Measurements from ENCODE around the gene TDP2.

The TDP2 gene

GRCh38 chr6:24692003-24692402, 25.3 kb upstream of the TDP2 start:
- Histone ChIP-seq H2BK5ac (ENCODE audit: low read depth, low read length, poor library complexity) (no peak overlapping the region), H4K12ac (ENCODE audit: low read depth, low read length) (no peak overlapping the region), H3K23ac (ENCODE audit: low read length) (no peak overlapping the region), H3K36me3 (ENCODE audit: control insufficient read depth in 1 of 2, insufficient read depth in 2 of 2, low read length in 2 of 2) (no peaks in the 10 kb centered on the region), H2BK120ac (ENCODE audit: insufficient read depth, low read length, poor library complexity) (no peak overlapping the region), H2AK5ac (ENCODE audit: low read length) (no peak overlapping the region), H3K4me1 (ENCODE audit: control insufficient read depth in 1 of 2, insufficient read depth in 2 of 2, low read length in 2 of 2) (no peaks in the 10 kb centered on the region), H3K14ac (ENCODE audit: low read length) (no peak overlapping the region), H3K9me3 (ENCODE audit: insufficient read depth, low read depth, low read length) (no peaks in the 10 kb centered on the region), H2BK12ac (ENCODE audit: low read length) (no peak overlapping the region), H3K18ac (ENCODE audit: low read length) (no peak overlapping the region), H3K79me2 (ENCODE audit: control insufficient read depth, insufficient read depth, low read length, poor library complexity) (no peaks in the 10 kb centered on the region), H2AFZ (ENCODE audit: insufficient read depth, low read length, poor library complexity) (no peak overlapping the region), H3K79me1 (ENCODE audit: low read length) (no peaks in the 10 kb centered on the region), H3K27me3 (ENCODE audit: insufficient read depth, low read length) (no peaks in the 10 kb centered on the region), H4K8ac (ENCODE audit: low read depth, low read length) (no peak overlapping the region), H3K27ac (ENCODE audit: low read depth, low read length) (no peak overlapping the region), H3K4ac (ENCODE audit: low read depth, low read length) (no peak overlapping the region), H4K91ac (ENCODE audit: low read depth, low read length) (no peak overlapping the region), H3K9ac (ENCODE audit: low read length) (no peak overlapping the region), H3K4me2 (ENCODE audit: low read length) (no peak overlapping the region), H3K4me3 (ENCODE audit: low read depth, low read length) (no peak overlapping the region)
- WGBS (ENCODE audit: extremely low coverage, insufficient coverage, insufficient read length) = no CpG with 5 or more reads among the region's 4 CpGs
- no peak for DNase-seq

- Histone ChIP-seq H3K27me3 (ENCODE audit: insufficient read depth, low read length) (no peaks in the 10 kb centered on the region), H3K4me2 (ENCODE audit: low read length) (no peak overlapping the region), H2AFZ (ENCODE audit: insufficient read depth, low read length, poor library complexity) (no peak overlapping the region), H3K36me3 (ENCODE audit: control insufficient read depth in 1 of 2, insufficient read depth in 2 of 2, low read length in 2 of 2) (no peaks in the 10 kb centered on the region), H3K79me1 (ENCODE audit: low read length) (no peaks in the 10 kb centered on the region), H2BK120ac (ENCODE audit: insufficient read depth, low read length, poor library complexity) (no peak overlapping the region), H3K9ac (ENCODE audit: low read length) (no peak overlapping the region), H3K4ac (ENCODE audit: low read depth, low read length) (no peak overlapping the region), H2BK5ac (ENCODE audit: low read depth, low read length, poor library complexity) (no peak overlapping the region), H4K8ac (ENCODE audit: low read depth, low read length) (no peak overlapping the region), H3K9me3 (ENCODE audit: insufficient read depth, low read depth, low read length) (no peaks in the 10 kb centered on the region), H3K27ac (ENCODE audit: low read depth, low read length) (no peak overlapping the region), H3K4me3 (ENCODE audit: low read depth, low read length) (no peak overlapping the region), H3K23ac (ENCODE audit: low read length) (no peak overlapping the region), H3K4me1 (ENCODE audit: control insufficient read depth in 1 of 2, insufficient read depth in 2 of 2, low read length in 2 of 2) (no peaks in the 10 kb centered on the region), H4K91ac (ENCODE audit: low read depth, low read length) (no peak overlapping the region), H3K14ac (ENCODE audit: low read length) (no peak overlapping the region), H3K18ac (ENCODE audit: low read length) (no peak overlapping the region), H3K79me2 (ENCODE audit: control insufficient read depth, insufficient read depth, low read length, poor library complexity) (no peaks in the 10 kb centered on the region), H2BK12ac (ENCODE audit: low read length) (no peak overlapping the region), H4K12ac (ENCODE audit: low read depth, low read length) (no peak overlapping the region), H2AK5ac (ENCODE audit: low read length) (no peak overlapping the region)
- no peak for DNase-seq
- no CpG with 5 or more reads among the region's 3 CpGs for WGBS (ENCODE audit: extremely low coverage, insufficient coverage, insufficient read length)
Observed at GRCh38 chr6:24691550-24691949, 24.9 kb upstream of the TDP2 start.

- no CpG with 5 or more reads among the region's 1 CpG for WGBS (ENCODE audit: extremely low coverage, insufficient coverage, insufficient read length)
- Histone ChIP-seq H3K79me2 (ENCODE audit: control insufficient read depth, insufficient read depth, low read length, poor library complexity) (no peaks in the 10 kb centered on the region), H4K91ac (ENCODE audit: low read depth, low read length) (no peak overlapping the region), H3K14ac (ENCODE audit: low read length) (no peak overlapping the region), H3K4ac (ENCODE audit: low read depth, low read length) (no peak overlapping the region), H2BK5ac (ENCODE audit: low read depth, low read length, poor library complexity) (no peak overlapping the region), H3K36me3 (ENCODE audit: control insufficient read depth in 1 of 2, insufficient read depth in 2 of 2, low read length in 2 of 2) (no peaks in the 10 kb centered on the region), H3K4me1 (ENCODE audit: control insufficient read depth in 1 of 2, insufficient read depth in 2 of 2, low read length in 2 of 2) (no peaks in the 10 kb centered on the region), H3K9ac (ENCODE audit: low read length) (no peak overlapping the region), H2BK12ac (ENCODE audit: low read length) (no peak overlapping the region), H3K9me3 (ENCODE audit: insufficient read depth, low read depth, low read length) (no peaks in the 10 kb centered on the region), H3K23ac (ENCODE audit: low read length) (no peak overlapping the region), H3K4me2 (ENCODE audit: low read length) (no peak overlapping the region), H3K4me3 (ENCODE audit: low read depth, low read length) (no peak overlapping the region), H3K18ac (ENCODE audit: low read length) (no peak overlapping the region), H2AFZ (ENCODE audit: insufficient read depth, low read length, poor library complexity) (no peak overlapping the region), H3K27me3 (ENCODE audit: insufficient read depth, low read length) (no peaks in the 10 kb centered on the region), H2BK120ac (ENCODE audit: insufficient read depth, low read length, poor library complexity) (no peak overlapping the region), H3K79me1 (ENCODE audit: low read length) (no peaks in the 10 kb centered on the region), H3K27ac (ENCODE audit: low read depth, low read length) (no peak overlapping the region), H2AK5ac (ENCODE audit: low read length) (no peak overlapping the region), H4K8ac (ENCODE audit: low read depth, low read length) (no peak overlapping the region), H4K12ac (ENCODE audit: low read depth, low read length) (no peak overlapping the region)
- no peak for DNase-seq
Observed at GRCh38 chr6:24690593-24690992, 23.9 kb upstream of the TDP2 start.

- no peak for DNase-seq
- no peak overlapping the region for H2AK5ac ChIP-seq (ENCODE audit: low read length)
- no peak overlapping the region for H4K91ac ChIP-seq (ENCODE audit: low read depth, low read length)
- H3K79me2 ChIP-seq (ENCODE audit: control insufficient read depth, insufficient read depth, low read length, poor library complexity) = no peaks in the 10 kb centered on the region
- no peak overlapping the region for H2BK120ac ChIP-seq (ENCODE audit: insufficient read depth, low read length, poor library complexity)
- H4K8ac ChIP-seq (ENCODE audit: low read depth, low read length) = no peak overlapping the region
- no peaks in the 10 kb centered on the region for H3K36me3 ChIP-seq (ENCODE audit: control insufficient read depth in 1 of 2, insufficient read depth in 2 of 2, low read length in 2 of 2)
- H3K18ac ChIP-seq (ENCODE audit: low read length) = no peak overlapping the region
- H2BK5ac ChIP-seq (ENCODE audit: low read depth, low read length, poor library complexity) = no peak overlapping the region
- H3K23ac ChIP-seq (ENCODE audit: low read length) = no peak overlapping the region
- no peak overlapping the region for H3K4ac ChIP-seq (ENCODE audit: low read depth, low read length)
- no peak overlapping the region for H3K9ac ChIP-seq (ENCODE audit: low read length)
- no peak overlapping the region for H3K14ac ChIP-seq (ENCODE audit: low read length)
- H3K4me3 ChIP-seq (ENCODE audit: low read depth, low read length) = no peak overlapping the region
- no peak overlapping the region for H3K4me2 ChIP-seq (ENCODE audit: low read length)
- no CpG with 5 or more reads among the region's 2 CpGs for WGBS (ENCODE audit: extremely low coverage, insufficient coverage, insufficient read length)
- H4K12ac ChIP-seq (ENCODE audit: low read depth, low read length) = no peak overlapping the region
- H3K9me3 ChIP-seq (ENCODE audit: insufficient read depth, low read depth, low read length) = no peaks in the 10 kb centered on the region
- no peak overlapping the region for H2AFZ ChIP-seq (ENCODE audit: insufficient read depth, low read length, poor library complexity)
- no peaks in the 10 kb centered on the region for H3K4me1 ChIP-seq (ENCODE audit: control insufficient read depth in 1 of 2, insufficient read depth in 2 of 2, low read length in 2 of 2)
- H3K79me1 ChIP-seq (ENCODE audit: low read length) = no peaks in the 10 kb centered on the region
- no peak overlapping the region for H2BK12ac ChIP-seq (ENCODE audit: low read length)
- no peak overlapping the region for H3K27ac ChIP-seq (ENCODE audit: low read depth, low read length)
- H3K27me3 ChIP-seq (ENCODE audit: insufficient read depth, low read length) = no peaks in the 10 kb centered on the region
Observed at GRCh38 chr6:24689964-24690363, 23.3 kb upstream of the TDP2 start.
